Upper lobe of right lung (tissue), 1 donor: ENCODE measurements around the gene ITGAE. TPM values are rescaled to one million over a fixed set of nuclear protein-coding genes. Genes with fewer than 3 reads are reported as not detected.

Experiments used
- ATAC-seq: fragments of 200-7000 bp; cut with Tn5 transposase; one replicate; pipeline ENCODE4 v1.9.1; 2020; ENCODE audit warnings: mild to moderate bottlenecking, moderate library complexity
- DNase-seq: peaks from one replicate; pipeline ENCODE4 v3.0.0-alpha.2; 2020
- H3K27ac ChIP-seq: fragments of 200-600 bp; one replicate; pipeline ENCODE4 v1.8.0; 2022
- H3K27me3 ChIP-seq: fragments of 200-600 bp; one replicate; pipeline ENCODE4 v1.8.0; 2022; ENCODE audit warnings: mild to moderate bottlenecking
- H3K36me3 ChIP-seq: fragments of 200-600 bp; one replicate; pipeline ENCODE4 v1.8.0; 2022
- H3K4me1 ChIP-seq: fragments of 200-600 bp; one replicate; pipeline ENCODE4 v1.8.0; 2022
- H3K4me3 ChIP-seq: fragments of 200-600 bp; one replicate; pipeline ENCODE4 v1.8.0; 2022; ENCODE audit warnings: mild to moderate bottlenecking
- H3K9me3 ChIP-seq: fragments of 200-600 bp; one replicate; pipeline ENCODE4 v1.8.0; 2022
- CTCF ChIP-seq: fragments of 200-600 bp; IDR thresholded peaks from one replicate; pipeline ENCODE4 v1.8.0; 2022; ENCODE audit warnings: antibody characterized with exemption
- intact Hi-C: fragments of 100-400 bp; cut with DNase I; formaldehyde crosslinking; loops from one replicate; pipeline ENCODE4 v1.11.0; 2022
- long read RNA-seq: library from polyadenylated mRNA; unstranded; transcript quantifications from one replicate; pipeline ENCODE4 v2.0.0, GENCODE V29; 2021
- total RNA-seq: library from RNA; stranded (reverse); fragmentation: NEBNext Ultra II Directional; extraction: Animal tissue kit (Norgen Biotek cat#: 25700); gene quantifications from one replicate; pipeline ENCODE4 v1.2.1, GENCODE V29; 2021
- donor health status: DM: no; HTN: yes; CAD: no; lungs with severe emphysema.

Gene ITGAE
- 24.2 TPM for total RNA-seq
- long read RNA-seq, transcript ITGAE-201 (31 exons, 3,858 nt) = major isoform, 8 of 25 reads
- long read RNA-seq, transcript ITGAE-207 (4 exons, 672 nt) = minor isoform, 6 of 25 reads
- long read RNA-seq, partial matches to known transcripts = 2 of 25 reads
- long read RNA-seq, other reads (novel, unspliced or antisense) = 6 of 25 reads

GRCh38 chr17:3800362-3801271, at the start of gene ITGAE:
TSS of gene ITGAE (minus strand) at chr17:3801188. CDS start at chr17:3801144, 44 bp downstream.
- Histone ChIP-seq H3K27me3 (no peaks in the 10 kb centered on the region), H3K4me1 (peaks cover 20% of the 10 kb centered on the region), H3K9me3 (no peaks in the 10 kb centered on the region), H3K27ac (peak within 1 kb of the TSS; percentile 18), H3K4me3 (peak within 1 kb of the TSS; percentile 16), H3K36me3 (no peaks in the 10 kb centered on the region)
- TF ChIP-seq CTCF = no peak
- ATAC-seq = peak; percentile 58
- intact Hi-C loops = no loop called here
- peak; percentile 74 for DNase-seq

GRCh38 chr17:3848229-3848835, 47.3 kb upstream of the ITGAE start:
- no peaks in the 10 kb centered on the region for H3K36me3 ChIP-seq
- peaks cover 19% of the 10 kb centered on the region for H3K4me1 ChIP-seq
- H3K4me3 ChIP-seq = no peak overlapping the region
- intact Hi-C loops = no loop called here
- H3K9me3 ChIP-seq = no peaks in the 10 kb centered on the region
- no peak overlapping the region for H3K27ac ChIP-seq
- no peak for ATAC-seq
- H3K27me3 ChIP-seq = no peaks in the 10 kb centered on the region
- no peak for DNase-seq
- TF ChIP-seq CTCF = no peak

- TF ChIP-seq CTCF = no peak
- intact Hi-C loops = no loop called here
Measured at GRCh38 chr17:3847165-3847670, 46.2 kb upstream of the ITGAE start.

GRCh38 chr17:3846437-3847164, 45.6 kb upstream of the ITGAE start:
- Histone ChIP-seq H3K27me3 (no peaks in the 10 kb centered on the region), H3K4me3 (peak overlapping the region; percentile 86), H3K9me3 (no peaks in the 10 kb centered on the region), H3K4me1 (peaks cover 19% of the 10 kb centered on the region), H3K27ac (no peak overlapping the region), H3K36me3 (peaks cover 14% of the 10 kb centered on the region)
- intact Hi-C loops = no loop called here
- DNase-seq (no peak), ATAC-seq (no peak)
- TF ChIP-seq CTCF = no peak

More at GRCh38 chr17:3847165-3847670, 46.2 kb upstream of the ITGAE start:
- Histone ChIP-seq H3K27ac (no peak overlapping the region), H3K4me1 (peaks cover 19% of the 10 kb centered on the region), H3K36me3 (peaks cover 7% of the 10 kb centered on the region), H3K9me3 (no peaks in the 10 kb centered on the region), H3K4me3 (no peak overlapping the region), H3K27me3 (no peaks in the 10 kb centered on the region)
- DNase-seq (no peak), ATAC-seq (no peak)
